GM19397 (cell line): Measurements from ENCODE around the gene HLA-DMB.
"Not testable (repeated sequence)": the region's sequence is repeated elsewhere in the genome, so short reads cannot be mapped to it uniquely, and the experiment has no call there.

Source experiments
- ATAC-seq: cut with Tn5 transposase; IDR thresholded peaks from one replicate; pipeline ENCODE4 v1.9.1; 2021; ENCODE audit warnings: mild to moderate bottlenecking, moderate library complexity; ENCODE audit not compliant: unreplicated experiment

Gene HLA-DMB

DNA sequence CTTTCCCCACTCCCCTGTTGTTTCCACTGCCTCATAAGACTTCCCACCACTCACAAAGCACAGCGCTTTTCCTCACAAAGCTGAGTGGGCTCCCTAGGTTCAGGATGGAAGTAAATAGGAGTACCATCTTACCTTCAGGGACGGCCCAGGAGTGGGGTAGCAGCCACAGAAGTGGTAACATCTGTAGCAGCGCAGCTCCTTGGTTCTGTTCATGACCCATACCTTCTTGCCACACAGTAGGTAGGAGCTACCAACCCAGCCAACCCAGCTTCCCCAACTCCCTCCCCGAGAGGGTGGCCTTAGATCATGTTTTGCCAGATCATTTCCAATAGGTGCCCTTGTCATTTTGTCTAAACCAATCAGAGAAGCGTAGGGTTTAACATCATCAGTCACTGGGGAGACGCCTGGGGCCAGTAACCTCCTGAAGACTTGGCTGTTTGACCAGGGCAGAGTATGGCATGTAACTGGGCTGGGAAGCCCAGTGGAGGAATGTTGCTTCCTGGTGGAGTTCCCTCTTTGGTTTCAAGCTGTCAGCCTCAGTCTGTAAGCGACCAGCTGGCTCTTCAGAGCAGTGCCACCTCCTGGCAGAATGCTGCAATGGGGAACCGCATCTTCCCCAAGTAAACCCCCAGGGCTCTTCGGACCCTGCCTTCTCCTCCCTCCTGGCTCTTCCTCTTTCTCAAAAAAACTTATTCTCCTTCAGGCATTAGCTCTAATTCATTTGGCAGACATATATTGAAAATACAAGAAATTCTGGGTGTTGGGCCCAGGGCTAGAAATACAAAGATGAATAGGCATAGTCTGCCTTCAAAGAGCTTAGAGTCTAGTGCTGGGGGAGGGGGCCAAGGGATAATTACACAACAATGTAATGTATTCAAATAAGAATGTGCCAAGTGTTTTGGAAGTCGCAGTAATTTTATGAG lies 12.2 kb upstream of the HLA-DMB start, which contains the start of gene HLA-DMA:
TSS of gene HLA-DMA (minus strand) at position 281 of the 923 bp plus-strand sequence. CDS start at position 220, 61 bp downstream.
- ATAC-seq: peak; percentile 85

DNA sequence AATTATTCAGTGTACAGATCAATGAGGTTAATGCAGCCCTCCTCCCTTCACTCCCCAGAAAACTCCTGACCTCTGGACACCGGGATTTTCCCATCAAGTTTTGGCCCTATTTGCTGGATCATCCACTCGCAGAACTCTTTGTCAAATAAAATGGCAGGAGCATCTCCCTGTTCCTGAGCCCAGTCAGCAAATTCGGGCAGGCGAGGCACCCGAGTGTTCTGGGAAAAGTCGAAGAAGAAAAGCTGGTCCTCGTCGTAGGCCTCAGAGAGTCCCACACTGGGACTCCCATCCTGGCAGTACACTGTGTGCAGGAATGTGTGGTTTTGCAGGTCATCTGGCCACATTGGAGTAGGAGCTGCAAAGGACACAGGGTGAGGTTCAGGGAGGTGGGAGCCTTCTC lies 9.6 kb upstream of the HLA-DMB start:
- ATAC-seq: no peak

DNA sequence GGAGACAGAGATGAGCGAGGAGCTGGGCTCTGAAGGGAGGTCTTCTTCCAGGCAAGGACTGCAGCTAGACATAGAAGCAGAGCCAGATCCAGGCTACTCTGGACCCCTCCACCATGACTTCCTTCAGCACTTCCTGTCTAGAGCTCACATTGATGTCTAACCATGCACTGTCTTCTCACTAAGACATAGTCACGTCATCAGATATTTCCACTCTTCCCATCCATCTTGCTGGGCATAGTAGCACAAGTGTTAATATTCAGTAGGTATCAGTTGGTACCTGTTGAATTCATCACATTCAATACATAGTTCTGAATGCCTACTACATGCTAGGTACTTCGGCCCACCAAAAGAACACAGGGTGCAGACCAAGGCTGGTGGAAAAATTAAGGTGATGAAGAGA lies 9.2 kb upstream of the HLA-DMB start:
- no peak for ATAC-seq

DNA sequence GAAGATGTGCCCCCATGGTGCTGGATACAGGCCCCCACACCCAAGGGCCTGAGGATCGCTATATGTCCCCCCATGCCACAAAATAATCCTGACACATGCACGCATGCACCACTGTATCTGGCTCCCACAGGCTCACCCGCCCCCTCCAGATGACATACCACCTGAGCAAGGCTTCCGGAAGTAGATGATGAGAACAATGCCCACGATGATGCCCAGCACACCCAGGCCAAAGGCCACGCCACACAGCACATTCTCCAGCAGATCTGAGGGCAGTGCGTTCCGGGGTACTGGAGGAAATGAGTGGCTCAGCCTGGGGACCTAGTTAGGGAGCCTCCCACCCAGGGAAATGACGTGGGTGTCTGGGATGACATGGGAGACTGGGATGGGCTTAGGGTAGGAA lies 8.3 kb upstream of the HLA-DMB start:
- no peak for ATAC-seq

DNA sequence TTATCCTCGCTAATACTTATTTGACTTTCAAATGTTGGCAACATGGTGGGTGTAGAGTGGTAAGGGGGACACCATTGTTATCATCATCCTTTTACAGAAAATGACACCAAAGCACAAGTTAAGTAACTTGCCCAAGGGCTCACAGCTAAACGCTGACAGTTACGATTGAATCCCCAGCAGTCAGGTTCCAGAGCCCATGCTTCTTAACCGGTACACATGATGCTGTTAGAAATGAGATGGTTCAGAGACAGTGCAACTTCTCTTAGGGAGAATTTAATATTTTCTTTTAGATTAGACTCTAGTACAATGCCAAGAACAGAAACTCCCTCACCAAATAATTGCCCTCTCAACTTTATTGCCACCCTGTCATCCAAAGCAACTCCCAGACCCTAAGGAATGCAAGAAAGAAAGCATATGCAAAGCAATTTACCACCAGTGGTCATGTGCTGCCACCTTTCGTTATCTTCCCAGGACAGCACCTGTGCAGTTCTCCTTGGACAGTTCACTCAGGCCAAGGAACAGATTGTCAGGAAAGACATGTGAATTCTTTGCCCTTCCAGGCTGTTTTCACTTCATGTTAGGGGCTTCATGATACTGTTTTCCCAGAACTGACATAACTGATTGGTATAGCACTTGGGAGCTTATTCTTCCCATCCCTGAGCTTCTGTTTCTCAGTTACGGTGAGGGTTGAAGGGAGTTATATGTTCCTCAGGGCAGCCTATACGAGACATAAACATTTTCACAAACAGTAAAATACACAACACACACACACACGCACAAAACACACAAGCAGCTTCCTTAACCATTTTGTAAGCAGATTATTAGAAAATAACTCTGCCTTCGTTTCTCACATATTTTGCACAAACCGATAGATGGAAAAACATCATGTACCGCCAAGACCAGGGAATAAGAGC lies 7.0 kb upstream of the HLA-DMB start:
- ATAC-seq: no peak

DNA sequence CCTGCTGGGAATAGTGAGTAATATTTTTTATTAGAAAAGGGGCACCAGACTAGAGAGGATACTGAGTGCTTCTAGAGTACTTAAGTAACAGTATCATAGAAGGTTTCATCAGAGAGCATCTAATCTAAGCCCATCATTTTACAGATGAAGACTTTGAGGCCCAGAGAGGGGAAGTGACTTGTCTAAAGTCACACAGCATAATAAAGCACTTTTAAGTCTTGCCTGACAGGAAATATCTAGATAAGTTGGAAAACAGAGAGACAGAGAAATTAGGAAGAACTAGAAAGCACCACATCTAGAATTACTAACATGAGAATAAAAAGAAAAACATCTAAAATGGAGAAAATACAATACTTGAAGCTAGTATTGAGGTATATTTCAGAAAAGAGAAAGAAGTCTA lies 6.1 kb upstream of the HLA-DMB start:
- ATAC-seq: no peak

DNA sequence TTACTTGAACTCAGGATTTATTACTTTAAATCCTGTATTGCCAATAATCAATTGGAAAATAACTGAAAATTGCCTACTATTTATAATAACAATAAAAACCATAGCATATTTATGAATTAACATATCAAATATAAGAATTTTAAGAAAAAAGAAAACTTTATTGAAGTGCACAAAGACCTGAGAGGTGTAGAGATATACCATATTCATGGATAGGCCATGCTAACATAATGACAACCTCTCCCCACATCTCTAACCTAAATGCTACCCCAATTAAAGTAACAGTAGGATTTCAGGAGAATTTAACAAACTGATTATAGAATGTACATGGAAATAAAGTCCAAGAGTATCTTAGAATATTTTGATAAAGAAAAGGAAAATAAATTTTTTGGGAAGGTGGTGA lies 5.1 kb upstream of the HLA-DMB start:
- no peak for ATAC-seq

DNA sequence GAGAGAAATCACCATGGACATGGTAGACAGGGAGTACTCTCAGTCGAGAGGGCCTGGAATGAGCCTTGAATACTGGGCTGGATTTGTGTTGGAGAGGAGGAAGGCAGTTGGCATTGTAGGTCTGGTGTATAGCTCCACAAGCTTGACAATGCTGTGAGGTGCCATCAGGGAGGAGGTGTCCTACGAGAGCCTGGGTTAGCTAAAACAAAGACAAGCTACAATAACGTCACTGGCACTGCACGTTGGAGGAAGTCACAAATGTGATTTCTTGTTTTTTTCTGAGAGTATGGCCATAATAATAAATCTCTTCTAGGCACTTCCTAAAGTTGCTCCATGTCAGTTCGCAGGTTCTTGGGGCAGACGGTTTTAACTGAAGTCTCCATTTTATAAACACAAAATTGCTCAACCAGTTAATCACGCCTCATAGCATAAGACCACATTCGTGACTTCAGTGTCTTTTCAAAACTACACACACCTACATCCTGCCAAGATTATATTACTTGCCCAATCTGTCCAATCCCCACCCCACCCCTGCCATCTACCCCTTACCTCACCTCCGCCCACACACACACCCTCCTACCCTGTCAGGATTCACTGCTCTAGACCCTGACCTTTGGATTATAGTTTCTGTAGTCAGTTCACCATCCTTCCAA lies 4.4 kb upstream of the HLA-DMB start:
- ATAC-seq: no peak

DNA sequence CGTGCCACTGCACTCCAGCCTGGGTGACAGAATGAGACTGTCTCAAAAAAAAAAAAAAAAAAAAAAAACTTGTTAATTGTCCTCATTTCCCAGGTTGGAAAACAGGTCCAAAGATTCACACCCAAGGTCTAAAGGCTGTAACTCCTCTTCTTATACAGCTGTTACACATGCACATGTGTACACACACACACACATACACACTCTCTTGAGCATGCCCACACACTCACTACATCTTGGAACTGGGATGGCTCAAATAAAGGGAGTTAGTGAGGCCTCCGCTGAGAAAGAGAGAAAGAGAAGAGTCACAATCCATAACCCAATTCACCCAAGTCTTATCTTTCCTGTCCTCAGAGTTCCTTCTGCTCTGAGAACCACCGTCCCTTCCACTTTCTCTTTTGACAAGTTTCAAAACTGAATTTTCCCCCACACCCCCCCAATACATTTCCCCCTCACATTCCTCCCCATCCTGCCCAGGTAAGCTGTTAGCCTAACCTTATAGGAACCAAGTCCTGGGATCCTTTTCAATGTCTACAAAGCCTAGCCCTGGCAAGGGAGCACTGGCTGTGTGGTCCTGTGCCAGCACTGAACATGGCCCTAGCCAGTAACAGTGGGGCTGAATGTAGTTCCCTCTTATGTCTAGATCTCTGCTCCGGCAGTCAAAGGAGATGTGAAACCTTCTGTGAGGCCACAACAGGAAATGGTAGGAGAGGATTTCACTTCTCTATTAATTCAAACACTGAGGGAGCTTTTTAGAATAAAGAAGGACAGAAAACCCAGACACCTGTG lies 3.2 kb upstream of the HLA-DMB start:
- ATAC-seq: peak; percentile 40

DNA sequence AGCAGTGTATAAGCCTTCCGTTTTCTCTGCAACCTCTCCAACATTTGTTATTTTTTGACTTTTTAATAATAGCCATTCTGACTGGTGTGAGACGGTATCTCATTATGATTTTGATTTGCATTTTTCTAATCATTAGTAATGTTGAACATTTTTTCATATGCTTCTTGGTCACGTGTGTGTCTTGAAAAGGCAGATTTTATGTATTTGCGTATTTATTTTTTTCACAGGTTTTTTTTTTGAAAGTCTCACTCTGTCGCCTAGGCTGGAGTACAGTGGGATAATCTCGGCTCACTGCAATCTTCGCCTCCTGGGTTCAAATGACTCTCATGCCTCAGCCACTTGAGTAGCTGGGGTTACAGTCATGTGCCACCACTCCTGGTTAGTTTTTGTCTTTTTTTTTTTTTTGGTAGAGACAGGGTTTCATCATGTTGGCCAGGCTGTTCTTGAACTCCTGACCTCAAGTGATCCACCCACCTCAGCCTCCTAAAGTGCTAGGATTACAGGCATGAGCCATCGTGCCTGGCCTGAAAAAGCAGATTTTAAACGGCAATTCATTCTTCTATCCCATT lies 1.8 kb upstream of the HLA-DMB start:
- ATAC-seq: not testable (repeated sequence)

DNA sequence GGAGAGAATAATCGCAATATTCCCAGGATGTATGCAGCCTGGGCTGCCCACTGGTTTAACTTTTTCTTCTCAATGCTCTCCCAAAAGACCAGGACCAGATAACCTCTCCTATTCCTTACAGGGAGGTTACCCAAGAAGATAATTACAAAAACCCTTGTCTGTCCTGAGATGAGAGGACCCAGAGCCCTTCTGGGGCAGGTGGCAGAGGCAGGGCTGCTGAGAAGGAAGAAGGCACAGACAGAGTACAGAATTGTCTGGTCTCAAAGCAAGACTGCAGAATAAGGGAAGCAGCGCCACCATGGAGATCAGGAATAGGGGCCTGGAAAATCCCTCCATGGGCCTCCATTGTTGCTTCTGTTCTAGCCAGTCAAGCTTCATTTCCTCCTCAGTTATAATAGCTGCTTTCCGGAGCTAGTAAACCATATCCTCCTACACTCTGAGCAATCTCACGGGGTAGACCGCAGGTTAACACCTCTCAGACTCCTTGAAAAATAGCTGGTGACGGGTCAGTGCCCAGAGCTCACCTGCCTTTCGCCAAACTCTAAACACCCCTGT lies 463 bp upstream of the HLA-DMB start:
- ATAC-seq: peak; percentile 52

DNA sequence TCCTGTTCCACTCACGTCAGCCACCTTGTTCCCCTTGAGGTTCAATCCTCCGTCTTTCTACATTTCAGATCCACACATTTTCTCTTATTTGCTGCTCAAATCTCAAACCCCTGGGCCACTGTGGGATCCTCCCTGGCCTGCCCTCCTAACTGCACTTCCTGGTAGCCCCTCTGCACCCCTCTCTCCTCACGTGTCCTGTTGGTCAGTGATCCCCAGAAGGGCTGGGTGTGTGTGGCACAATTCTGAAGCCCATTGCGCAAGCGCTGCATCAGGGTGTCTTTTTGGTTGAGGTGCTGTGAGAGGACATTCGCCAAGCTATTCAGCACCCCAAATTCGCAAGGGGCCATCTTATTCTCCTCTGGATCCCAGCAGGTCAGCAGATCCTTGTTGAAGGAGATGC lies 2.3 kb downstream of the HLA-DMB start:
- ATAC-seq: no peak

DNA sequence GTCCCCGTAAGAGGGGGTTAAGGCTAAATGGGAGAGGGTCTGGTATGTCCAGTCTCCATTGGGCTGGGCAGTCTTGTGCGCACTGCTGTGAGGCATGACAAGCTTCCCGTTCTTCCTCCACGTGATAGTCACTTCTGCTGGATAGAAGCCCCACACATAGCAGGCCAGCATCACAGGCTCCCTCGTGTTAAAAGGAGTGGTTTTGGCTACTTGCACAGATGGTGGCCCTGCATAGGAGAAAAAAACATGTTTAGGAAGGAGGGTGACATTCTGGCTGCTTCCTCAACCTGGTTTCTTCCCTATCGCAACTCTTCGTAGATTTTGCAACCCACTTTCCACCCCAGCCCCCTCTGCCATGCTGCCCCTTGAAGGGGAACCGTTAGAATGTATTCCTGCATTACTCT lies 3.6 kb downstream of the HLA-DMB start:
- ATAC-seq: no peak

DNA sequence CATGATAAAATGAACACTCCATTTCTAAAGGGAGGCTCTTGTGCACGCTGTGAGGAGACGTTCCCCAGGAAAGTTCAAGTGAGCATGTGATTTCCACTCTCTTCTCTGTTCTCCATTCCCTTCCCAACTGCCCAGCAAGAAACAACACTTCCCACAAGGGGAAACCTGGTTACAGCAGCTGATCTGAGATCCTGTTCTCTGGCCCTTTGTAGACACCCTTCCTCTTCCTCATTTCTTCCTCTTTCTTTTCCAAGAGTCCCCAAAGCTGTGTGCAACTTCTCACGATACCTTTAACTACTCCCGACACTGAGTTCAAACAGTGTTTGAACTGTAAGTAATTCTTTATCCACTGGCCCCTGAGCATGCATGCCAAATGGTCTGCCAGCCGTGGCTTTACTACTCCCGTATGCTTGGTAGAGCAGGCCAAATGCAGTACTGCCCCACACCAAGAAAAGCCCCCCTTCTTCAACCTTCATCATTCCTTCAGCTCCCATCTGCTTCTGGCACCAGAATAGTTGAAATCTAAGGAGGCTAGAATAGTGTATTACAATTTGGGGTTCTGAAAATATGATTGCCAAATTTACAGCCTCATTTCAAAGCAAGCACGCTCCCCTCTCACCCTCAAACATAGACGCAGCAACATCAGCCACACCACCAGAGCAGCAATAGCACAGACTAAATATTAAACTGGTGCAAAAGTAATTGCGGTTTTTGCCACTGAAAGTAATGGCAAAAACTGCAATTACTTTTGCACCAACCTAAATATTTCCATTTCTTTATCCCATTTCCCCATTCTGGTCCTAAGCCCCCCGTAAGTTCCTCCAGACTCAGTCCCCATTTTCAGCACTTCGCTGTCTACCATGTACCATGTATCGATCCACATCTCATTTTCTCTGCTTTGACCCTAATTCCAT lies 4.3 kb downstream of the HLA-DMB start:
- ATAC-seq: no peak

DNA sequence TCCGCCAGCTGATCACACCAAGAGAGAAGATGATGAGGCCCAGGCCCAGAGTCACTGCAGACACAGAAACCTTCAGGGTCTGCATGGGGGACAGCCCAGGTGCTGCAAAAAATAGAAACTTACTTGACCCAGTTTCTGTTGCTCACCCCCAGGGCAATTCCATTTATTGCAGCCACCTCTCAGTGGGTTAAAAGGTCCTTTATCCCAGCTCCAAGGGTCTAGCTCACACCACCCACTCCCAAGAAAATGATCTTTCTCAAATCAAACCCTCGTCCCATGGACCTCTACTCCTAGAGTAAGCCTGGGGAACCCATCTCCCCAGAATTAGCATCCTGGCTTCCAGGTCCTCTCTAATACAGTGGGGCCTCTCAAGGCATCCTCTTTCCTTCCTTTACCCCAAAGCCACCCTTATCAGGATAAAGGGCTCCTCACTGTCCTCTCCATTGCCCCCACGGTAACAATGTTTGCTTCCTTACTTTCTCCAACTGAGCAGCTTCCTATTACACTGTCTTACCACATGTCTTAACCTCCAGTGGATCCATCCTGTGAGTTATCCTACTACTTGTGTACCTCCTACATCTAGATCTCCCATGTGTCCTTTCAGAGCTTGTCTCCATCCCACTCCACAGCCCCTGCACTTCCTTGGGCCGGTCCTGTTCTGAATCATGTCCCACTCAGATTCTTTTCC lies 5.1 kb downstream of the HLA-DMB start:
- no peak for ATAC-seq

DNA sequence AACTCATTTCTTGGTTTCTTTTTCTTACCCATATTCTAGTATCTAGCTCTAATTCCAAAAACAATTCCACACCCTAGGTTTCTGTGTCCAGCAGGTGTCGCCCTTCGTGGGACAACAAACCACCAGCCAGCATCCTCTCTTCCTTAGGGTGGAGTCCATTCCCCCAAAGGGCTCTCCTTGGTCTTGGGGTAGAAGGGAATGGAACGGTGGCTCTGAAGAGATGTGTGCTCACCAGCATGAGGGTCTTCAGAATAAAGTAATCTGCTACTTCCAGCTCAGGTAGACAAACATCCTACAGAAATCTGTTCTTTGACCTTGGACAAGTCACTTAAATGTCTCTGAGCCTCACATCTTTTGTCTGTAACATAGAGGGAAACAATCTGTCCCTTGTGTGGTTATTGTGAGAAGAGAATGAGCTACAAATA lies 7.2 kb downstream of the HLA-DMB start:
- no peak for ATAC-seq

DNA sequence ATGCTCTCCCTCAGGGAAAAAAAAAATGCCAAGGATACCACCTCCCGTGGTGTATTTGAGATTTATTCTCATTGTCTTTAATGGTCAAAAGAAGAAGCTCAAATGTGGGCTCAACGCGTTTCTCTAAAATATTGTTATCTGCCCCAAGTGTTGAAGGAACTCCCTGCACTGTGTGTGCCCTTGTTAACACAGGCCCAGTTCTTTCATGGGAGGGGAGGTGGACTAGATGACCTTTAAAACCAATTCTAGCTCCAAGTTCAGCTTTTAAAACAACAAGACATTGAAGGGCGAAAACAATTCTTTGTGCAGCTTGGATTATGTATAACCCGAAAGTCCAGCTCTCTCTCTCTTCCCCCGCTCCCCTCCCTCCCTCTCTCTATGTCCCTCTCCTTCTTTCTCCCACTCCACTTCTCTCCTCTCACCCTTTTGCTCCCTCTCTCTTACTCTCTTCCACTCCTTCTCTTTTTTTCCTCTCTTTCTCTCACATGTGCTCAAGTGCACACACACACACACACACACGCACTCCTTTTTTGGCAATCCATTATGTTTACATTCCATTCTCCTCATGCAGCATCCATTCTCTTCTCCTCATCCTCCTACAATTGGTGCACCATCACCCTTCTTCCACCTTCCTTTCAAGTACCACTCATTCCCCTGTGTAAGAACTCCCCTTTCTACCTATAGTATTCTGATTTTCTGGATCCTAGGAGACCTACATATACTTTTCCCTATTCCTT lies 8.5 kb downstream of the HLA-DMB start:
- ATAC-seq: no peak
